A549 (cell line): ENCODE measurements around the gene SEC22A. TPM values are rescaled to one million over a fixed set of nuclear protein-coding genes. Genes with fewer than 3 reads are reported as not detected.
A peak's percentile ranks its signal among the peaks of the same experiment; 100 is the strongest.

ENCODE experiments used
- ATAC-seq, 2 experiments: fragments of 200-7000 bp in 1 of 2; fragments of >200 bp in 1 of 2; cut with Nextera tagmentation in 1 of 2; cut with Tn5 transposase in 1 of 2; 3 replicates each; pipeline versions ENCODE4 v1.8.0 to v1.9.1; 2018 to 2020; ENCODE audit warnings: mild to moderate bottlenecking in 1 of 2, moderate library complexity in 1 of 2
- CTCF ChIA-PET: fragments of 300-600 bp; sonication (Branson Sonifier 250); formaldehyde crosslinking; extraction: SDS; loops from one replicate; lab custom pipeline; 2021; ENCODE audit warnings: antibody characterized with exemption, inconsistent platforms; lab: Yijun Ruan, JAX
- POLR2A ChIA-PET: fragments of 350-600 bp; formaldehyde crosslinking; extraction: SDS; loops from one replicate; lab custom pipeline; 2021; ENCODE audit warnings: antibody characterized with exemption, inconsistent platforms; lab: Yijun Ruan, JAX
- DNase-seq, 2 experiments: peaks; one replicate each; pipeline versions ENCODE4 v3.0.0 to v3.0.0-alpha.2; 2011 to 2016; ENCODE audit warnings: low read depth in 1 of 2, low spot score in 1 of 2
- FAIRE-seq: peaks from 2 replicates; lab custom pipeline; 2011; peaks lifted over from hg19 to GRCh38; lab: Jason Lieb, UNC
- H3K27ac ChIP-seq, 2 experiments: fragments of >200 bp; sonication (Bioruptor Twin); formaldehyde crosslinking; 3 replicates each; pipeline ENCODE4 v1.5.1; 2016 to 2017
- H3K4me1 ChIP-seq: fragments of >200 bp; sonication (Bioruptor Twin); formaldehyde crosslinking; 3 replicates; pipeline ENCODE4 v1.6.1; 2016
- H3K4me2 ChIP-seq: fragments of >200 bp; sonication (Bioruptor Twin); formaldehyde crosslinking; 3 replicates; pipeline ENCODE4 v1.6.1; 2016
- H3K4me3 ChIP-seq: fragments of >200 bp; sonication (Bioruptor Twin); formaldehyde crosslinking; 3 replicates; pipeline ENCODE4 v1.5.1; 2016
- H3K9me3 ChIP-seq: fragments of >200 bp; sonication (Bioruptor Twin); formaldehyde crosslinking; 3 replicates; pipeline ENCODE4 v1.6.1; 2016
- BHLHE40 ChIP-seq: IDR thresholded peaks from 2 replicates; pipeline ENCODE4 v1.6.1; 2012; ENCODE audit warnings: low read depth, low read length, inconsistent platforms
- CEBPB ChIP-seq, 2 experiments: fragments of >200 bp in 1 of 2; sonication (Bioruptor Twin) in 1 of 2; formaldehyde crosslinking in 1 of 2; IDR thresholded peaks; 2 replicates each; pipeline ENCODE4 v1.6.1; 2012 to 2016
- CHD4 ChIP-seq: fragments of 200-600 bp; sonication (generic); IDR thresholded peaks from 2 replicates; pipeline ENCODE4 v1.6.1; 2016; ENCODE audit warnings: antibody characterized with exemption, mild to moderate bottlenecking, borderline replicate concordance
- EHMT2 ChIP-seq: fragments of 200-600 bp; sonication (generic); IDR thresholded peaks from 2 replicates; pipeline ENCODE4 v1.6.1; 2016; ENCODE audit warnings: antibody characterized with exemption, low read depth, mild to moderate bottlenecking, moderate library complexity
- FOSL2 ChIP-seq, 2 experiments: fragments of 450-650 bp in 1 of 2; fragments of >200 bp in 1 of 2; sonication (Bioruptor Twin) in 1 of 2; formaldehyde crosslinking; IDR thresholded peaks; 2 replicates each; pipeline versions ENCODE4 v1.5.0 to v1.6.1; 2016 to 2020; ENCODE audit warnings: mild to moderate bottlenecking in 1 of 2, moderate library complexity in 1 of 2
- HDAC2 ChIP-seq: fragments of 200-600 bp; sonication (generic); IDR thresholded peaks from 2 replicates; pipeline ENCODE4 v1.6.1; 2016
- HOXB13 ChIP-seq: fragments of 250-450 bp; sonication (Bioruptor Pico); IDR thresholded peaks from 2 replicates; pipeline ENCODE4 v1.5.0; 2020; ENCODE audit warnings: low read depth, mild to moderate bottlenecking, moderate library complexity
- JUN ChIP-seq, 2 experiments: fragments of >200 bp; sonication (Bioruptor Twin); formaldehyde crosslinking; IDR thresholded peaks; 2 replicates in 1 of 2; 3 replicates in 1 of 2; pipeline ENCODE4 v1.6.1; 2016 to 2017
- JUNB ChIP-seq: fragments of >200 bp; sonication (Bioruptor Twin); formaldehyde crosslinking; IDR thresholded peaks from 2 replicates; pipeline ENCODE4 v1.6.1; 2016
- NPAS2 ChIP-seq: fragments of 250-450 bp; sonication (Bioruptor Pico); IDR thresholded peaks from 2 replicates; pipeline ENCODE4 v1.8.0; 2022; ENCODE audit warnings: mild to moderate bottlenecking, moderate library complexity, borderline replicate concordance
- NR3C1 ChIP-seq: fragments of >200 bp; sonication (Bioruptor Twin); formaldehyde crosslinking; IDR thresholded peaks from 3 replicates; pipeline ENCODE4 v1.6.1; 2017
- POLR2A ChIP-seq: IDR thresholded peaks from 2 replicates; pipeline ENCODE4 v1.6.1; 2012; ENCODE audit warnings: mild to moderate bottlenecking, low read length
- POLR2AphosphoS2 ChIP-seq: conservative IDR thresholded peaks from 2 replicates; pipeline ENCODE4 v1.6.1; 2012; ENCODE audit warnings: low read length, improper control_type of control experiment, inconsistent platforms
- RAD21 ChIP-seq, 2 experiments: fragments of >200 bp in 1 of 2; sonication (Bioruptor Twin) in 1 of 2; formaldehyde crosslinking in 1 of 2; IDR thresholded peaks in 1 of 2; conservative IDR thresholded peaks in 1 of 2; 2 replicates in 1 of 2; 3 replicates in 1 of 2; pipeline ENCODE4 v1.6.1; 2012 to 2018; ENCODE audit warnings: inconsistent platforms in 1 of 2
- ZC3H11A ChIP-seq: fragments of 450-650 bp; IDR thresholded peaks from 2 replicates; pipeline ENCODE4 v1.6.1; 2014; ENCODE audit warnings: antibody characterized with exemption, mild to moderate bottlenecking
- ZSCAN20 ChIP-seq: fragments of 250-450 bp; sonication (Bioruptor Pico); IDR thresholded peaks from 2 replicates; pipeline ENCODE4 v1.8.0; 2022; ENCODE audit warnings: mild to moderate bottlenecking, moderate library complexity
- WGBS: methylation state at CpG from one replicate; pipeline ENCODE4 v1.1.6; 2017; ENCODE audit errors: missing lambda C conversion rate; 5-methylcytosine and 5-hydroxymethylcytosine counted together
- polyA plus RNA-seq, 4 experiments: library from polyadenylated mRNA; depleted of rRNA in 3 of 4; stranded (reverse); fragments of >200 nt; fragmentation: RNase III in 1 of 4; extraction: RNeasy Plus Mini Kit Qiagen cat#74134 plus additional on column Dnase treatment in 1 of 4; gene quantifications; 2 replicates in 3 of 4; 3 replicates in 1 of 4; pipeline ENCODE4 v1.2.3, GENCODE V29; 2011 to 2017
- TF ChIP-seq, protein P1 (sequence below): fragments of 150-350 bp; IDR thresholded peaks from 2 replicates; pipeline ENCODE4 v1.6.1; 2014; ENCODE audit warnings: low read depth, mild to moderate bottlenecking, low read length
- TF ChIP-seq, protein P2 (sequence below): fragments of >200 bp; sonication (Bioruptor Twin); formaldehyde crosslinking; IDR thresholded peaks from 2 replicates; pipeline ENCODE4 v1.6.1; 2016
- TF ChIP-seq, protein P3 (sequence below): fragments of 250-450 bp; sonication (Bioruptor Pico); IDR thresholded peaks from 2 replicates; pipeline ENCODE4 v1.5.0; 2020; ENCODE audit warnings: low read depth, mild to moderate bottlenecking, moderate library complexity
- TF ChIP-seq, protein P4 (sequence below): fragments of 450-650 bp; IDR thresholded peaks from 2 replicates; pipeline ENCODE4 v1.6.1; 2014; ENCODE audit warnings: antibody characterized with exemption
- TF ChIP-seq, protein P5 (sequence below): fragments of >200 bp; sonication (Bioruptor Twin); formaldehyde crosslinking; IDR thresholded peaks from 3 replicates; pipeline ENCODE4 v1.6.1; 2016

Gene SEC22A
- polyA plus RNA-seq, 2 of the 4 experiments (the other 2 are of a cell fraction): 23.5 to 29.9 TPM

DNA sequence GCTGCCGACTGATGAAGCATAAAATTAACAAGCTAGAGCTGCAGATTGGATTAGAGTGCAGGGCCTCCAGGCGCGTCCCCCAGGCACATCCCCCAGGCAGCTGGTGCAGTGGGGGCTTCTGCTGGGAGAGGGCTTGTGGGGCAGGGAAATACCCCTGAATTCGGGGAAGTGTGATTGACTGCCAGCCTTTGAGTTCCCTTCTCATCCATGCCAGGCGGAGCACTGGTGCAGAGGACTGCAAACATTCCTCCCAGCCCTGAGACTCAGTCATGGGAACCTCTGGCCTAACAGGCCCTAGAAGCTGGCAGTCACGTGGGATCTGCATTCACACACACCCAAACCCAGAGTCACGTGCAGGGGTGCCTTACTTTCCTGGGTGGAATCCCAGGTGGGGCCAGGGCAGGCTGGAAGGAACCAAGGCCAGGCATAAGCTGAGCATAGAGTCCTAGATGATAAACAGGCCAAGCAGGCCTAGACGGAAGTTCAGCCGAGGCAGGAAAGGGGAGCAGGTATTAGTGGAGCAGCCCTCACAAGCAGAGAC is 46.2 kb upstream of the SEC22A start:
- Histone ChIP-seq H3K4me3 (no peak overlapping the region), H3K27ac (no peak overlapping the region), H3K4me1 (no peaks in the 10 kb centered on the region), H3K9me3 (no peaks in the 10 kb centered on the region), H3K4me2 (no peak overlapping the region)
- ChIA-PET POLR2A (no interaction called here), CTCF (no interaction called here)
- TF ChIP-seq HDAC2 (no peak), HOXB13 (CRISPR knock-in tag) (no peak), CHD4 (no peak), RAD21 (conservative IDR thresholded peaks at IDR 0.05 in 1 of 2, IDR thresholded peaks at IDR 0.05 in 1 of 2) (no peak), NPAS2 (CRISPR knock-in tag) (no peak), ZC3H11A (no peak), EHMT2 (no peak), ZSCAN20 (CRISPR knock-in tag) (no peak), JUN (IDR thresholded peaks at IDR 0.05) (no peak), NR3C1 (no peak), FOSL2 (IDR thresholded peaks at IDR 0.05) (no peak), FOSL2 (CRISPR knock-in tag; IDR thresholded peaks at IDR 0.05) (no peak), POLR2A (no peak), POLR2AphosphoS2 (no peak), CEBPB (IDR thresholded peaks at IDR 0.05) (no peak)
- TF ChIP-seq, protein P1, sequence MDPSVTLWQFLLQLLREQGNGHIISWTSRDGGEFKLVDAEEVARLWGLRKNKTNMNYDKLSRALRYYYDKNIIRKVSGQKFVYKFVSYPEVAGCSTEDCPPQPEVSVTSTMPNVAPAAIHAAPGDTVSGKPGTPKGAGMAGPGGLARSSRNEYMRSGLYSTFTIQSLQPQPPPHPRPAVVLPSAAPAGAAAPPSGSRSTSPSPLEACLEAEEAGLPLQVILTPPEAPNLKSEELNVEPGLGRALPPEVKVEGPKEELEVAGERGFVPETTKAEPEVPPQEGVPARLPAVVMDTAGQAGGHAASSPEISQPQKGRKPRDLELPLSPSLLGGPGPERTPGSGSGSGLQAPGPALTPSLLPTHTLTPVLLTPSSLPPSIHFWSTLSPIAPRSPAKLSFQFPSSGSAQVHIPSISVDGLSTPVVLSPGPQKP: no peak
- TF ChIP-seq, protein P2, sequence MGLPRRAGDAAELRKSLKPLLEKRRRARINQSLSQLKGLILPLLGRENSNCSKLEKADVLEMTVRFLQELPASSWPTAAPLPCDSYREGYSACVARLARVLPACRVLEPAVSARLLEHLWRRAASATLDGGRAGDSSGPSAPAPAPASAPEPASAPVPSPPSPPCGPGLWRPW: no peak
- TF ChIP-seq, protein P3, sequence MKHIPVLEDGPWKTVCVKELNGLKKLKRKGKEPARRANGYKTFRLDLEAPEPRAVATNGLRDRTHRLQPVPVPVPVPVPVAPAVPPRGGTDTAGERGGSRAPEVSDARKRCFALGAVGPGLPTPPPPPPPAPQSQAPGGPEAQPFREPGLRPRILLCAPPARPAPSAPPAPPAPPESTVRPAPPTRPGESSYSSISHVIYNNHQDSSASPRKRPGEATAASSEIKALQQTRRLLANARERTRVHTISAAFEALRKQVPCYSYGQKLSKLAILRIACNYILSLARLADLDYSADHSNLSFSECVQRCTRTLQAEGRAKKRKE (CRISPR knock-in tag): no peak
- TF ChIP-seq, protein P4, sequence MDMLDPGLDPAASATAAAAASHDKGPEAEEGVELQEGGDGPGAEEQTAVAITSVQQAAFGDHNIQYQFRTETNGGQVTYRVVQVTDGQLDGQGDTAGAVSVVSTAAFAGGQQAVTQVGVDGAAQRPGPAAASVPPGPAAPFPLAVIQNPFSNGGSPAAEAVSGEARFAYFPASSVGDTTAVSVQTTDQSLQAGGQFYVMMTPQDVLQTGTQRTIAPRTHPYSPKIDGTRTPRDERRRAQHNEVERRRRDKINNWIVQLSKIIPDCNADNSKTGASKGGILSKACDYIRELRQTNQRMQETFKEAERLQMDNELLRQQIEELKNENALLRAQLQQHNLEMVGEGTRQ: no peak
- TF ChIP-seq, protein P5, sequence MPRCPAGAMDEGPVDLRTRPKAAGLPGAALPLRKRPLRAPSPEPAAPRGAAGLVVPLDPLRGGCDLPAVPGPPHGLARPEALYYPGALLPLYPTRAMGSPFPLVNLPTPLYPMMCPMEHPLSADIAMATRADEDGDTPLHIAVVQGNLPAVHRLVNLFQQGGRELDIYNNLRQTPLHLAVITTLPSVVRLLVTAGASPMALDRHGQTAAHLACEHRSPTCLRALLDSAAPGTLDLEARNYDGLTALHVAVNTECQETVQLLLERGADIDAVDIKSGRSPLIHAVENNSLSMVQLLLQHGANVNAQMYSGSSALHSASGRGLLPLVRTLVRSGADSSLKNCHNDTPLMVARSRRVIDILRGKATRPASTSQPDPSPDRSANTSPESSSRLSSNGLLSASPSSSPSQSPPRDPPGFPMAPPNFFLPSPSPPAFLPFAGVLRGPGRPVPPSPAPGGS: no peak
- FAIRE-seq (no peak), DNase-seq (no peak), ATAC-seq (no peak)
- 92% methylated on average over 9 of the region's 9 CpGs for WGBS

DNA sequence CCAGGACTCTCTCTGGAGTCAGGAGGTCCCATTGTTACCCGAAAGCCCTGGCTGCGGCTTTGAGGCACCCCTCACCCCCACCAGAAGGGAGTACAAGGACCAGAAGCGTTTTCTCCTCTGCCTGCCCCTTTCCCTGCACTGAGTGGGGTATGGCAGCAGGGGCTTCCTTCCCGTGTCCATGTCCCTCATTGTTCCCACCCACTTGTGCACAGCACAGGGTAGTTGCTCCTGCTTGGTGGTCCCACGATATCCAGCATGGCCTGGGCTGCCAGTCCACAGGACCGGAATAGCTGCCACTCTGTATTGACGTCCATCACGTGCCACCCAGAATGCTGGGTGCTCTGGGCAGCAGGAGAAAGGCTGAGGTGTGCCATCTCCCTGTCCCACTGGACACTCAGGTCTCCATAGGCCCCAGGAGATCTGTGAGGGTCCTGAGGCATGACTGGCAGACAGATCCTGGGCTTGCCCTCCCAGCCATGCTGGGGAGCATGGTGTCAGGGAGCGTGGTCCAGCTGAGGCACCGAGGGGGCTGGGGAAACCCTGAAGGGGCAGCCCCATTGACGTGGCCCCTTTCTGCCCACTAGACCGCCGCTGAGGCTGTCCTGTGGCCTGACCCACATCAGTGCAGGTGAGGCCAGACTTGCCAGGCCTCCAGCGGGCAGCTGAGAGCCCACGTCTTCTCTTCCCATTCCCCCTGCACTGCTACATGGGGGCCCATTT is 45.3 kb upstream of the SEC22A start:
- Histone ChIP-seq H3K4me3 (no peak overlapping the region), H3K4me2 (no peak overlapping the region), H3K4me1 (no peaks in the 10 kb centered on the region), H3K9me3 (no peaks in the 10 kb centered on the region), H3K27ac (no peak overlapping the region)
- ChIA-PET POLR2A (no interaction called here), CTCF (interaction anchor here (1.1 kb wide), 1 partner anchor 38 kb away, joined by 3 read pairs; no protein-coding TSS in a partner anchor)
- FAIRE-seq (no peak), DNase-seq (no peak), ATAC-seq (no peak)
- WGBS: 90% methylated on average over 10 of the region's 15 CpGs
- TF ChIP-seq ZSCAN20 (CRISPR knock-in tag) (no peak), POLR2A (0 out of 2 replicates have a peak, but pooled peaks have one; percentile 12), NPAS2 (CRISPR knock-in tag) (no peak), NR3C1 (no peak), BHLHE40 (no peak), JUNB (no peak), HDAC2 (no peak)
- TF ChIP-seq, protein P5: no peak
